ENCODE results near the gene TSHZ2. TPM values are rescaled to one million over a fixed set of nuclear protein-coding genes. Genes with fewer than 3 reads are reported as not detected.
"Not testable (repeated sequence)": the region's sequence is repeated elsewhere in the genome, so short reads cannot be mapped to it uniquely, and the experiment has no call there.

TSHZ2 gene
- total and polyA plus RNA-seq, 2 of the 4 experiments (the other 2 are of a cell fraction), result under 0.01 to 0.02 TPM

DNA sequence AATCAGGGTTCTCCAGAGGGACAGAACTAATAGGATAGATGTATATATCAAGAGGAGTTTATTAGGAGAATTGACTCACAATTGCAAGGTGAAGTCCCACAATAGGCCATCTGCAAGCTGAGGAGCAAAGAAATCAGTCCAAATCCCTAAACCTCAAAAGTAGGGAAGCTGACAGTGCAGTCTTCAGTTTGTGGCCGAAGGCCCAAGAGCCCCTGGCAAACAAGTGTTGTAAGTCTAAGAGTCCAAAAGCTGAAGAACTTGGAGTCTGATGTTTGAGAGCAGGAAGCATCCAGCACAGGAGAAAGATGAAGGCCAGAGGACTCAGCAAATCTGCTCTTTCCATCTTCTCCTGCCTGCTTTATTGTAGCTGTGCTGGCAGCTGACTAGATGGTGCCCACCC lies 117.7 kb downstream of the TSHZ2 start:
- H3K4ac ChIP-seq (ENCODE audit: low read depth, low read length); H4K20me1 ChIP-seq (ENCODE audit: insufficient read depth, low read length); H3K18ac ChIP-seq (ENCODE audit: low read depth, low read length); H3K9me3 ChIP-seq (ENCODE audit: control insufficient read depth, insufficient read depth, low read length); H2AK5ac ChIP-seq (ENCODE audit: low read depth, low read length); H3K9ac ChIP-seq (ENCODE audit: low read depth, low read length); H3K4me2 ChIP-seq (ENCODE audit: low read depth, low read length); H2BK15ac ChIP-seq (ENCODE audit: low read depth, low read length); H2BK5ac ChIP-seq (ENCODE audit: low read depth, low read length, poor library complexity, severe bottlenecking); H2AK9ac ChIP-seq (replicated peaks; ENCODE audit: low read depth, low read length, poor library complexity); H3K14ac ChIP-seq (replicated peaks; ENCODE audit: low read depth, low read length); H3K9me1 ChIP-seq (ENCODE audit: insufficient read depth, low read length); H2BK120ac ChIP-seq (ENCODE audit: low read depth, low read length); intact Hi-C loops (cut with micrococcal nuclease); H3K56ac ChIP-seq (ENCODE audit: extremely low read depth, insufficient read depth, low read length); in situ Hi-C loops (cut with MboI; ENCODE audit: low sequenced_read_pairs); H3K27me3 ChIP-seq (ENCODE audit: control insufficient read depth, insufficient read depth, low read length); ATAC-seq (ENCODE audit: low read depth); POLR2A ChIA-PET (ENCODE audit: unreplicated experiment); H3K27ac ChIP-seq (ENCODE audit: insufficient read depth, low read length); H4K91ac ChIP-seq (ENCODE audit: insufficient read depth, low read depth, low read length); H2AFZ ChIP-seq (replicated peaks; ENCODE audit: low read length, poor library complexity); H4K8ac ChIP-seq (ENCODE audit: low read depth in 2 of 2, low read length in 2 of 2); DNase-seq; H3K4me3 ChIP-seq (ENCODE audit: insufficient read depth, low read depth, low read length); CTCF ChIA-PET; H3K23ac ChIP-seq (ENCODE audit: low read depth, low read length); BruUV-seq (replicated peaks); H3K79me1 ChIP-seq (ENCODE audit: low read depth in 1 of 2, low read length in 2 of 2); H4K5ac ChIP-seq (ENCODE audit: low read depth, low read length); dilution Hi-C loops (cut with HindIII; ENCODE audit: low sequenced_read_pairs, unreplicated experiment); H3K4me1 ChIP-seq (ENCODE audit: control insufficient read depth, insufficient read depth, low read length); H3K36me3 ChIP-seq (ENCODE audit: control insufficient read depth, insufficient read depth, low read length); H2BK20ac ChIP-seq (ENCODE audit: low read depth, low read length): not testable (repeated sequence)
- WGBS, 2 experiments (ENCODE audit: extremely low coverage in 2 of 2, insufficient read length in 1 of 2), result no CpG with 5 or more reads among the region's 1 CpG

Data from IMR-90 (cell line).